ENCODE measurements around the gene NECAB3. TPM values are rescaled to one million over a fixed set of nuclear protein-coding genes. Genes with fewer than 3 reads are reported as not detected.

NECAB3 gene
- total and polyA plus RNA-seq, 11 donors = 37.6 to 111 (median 71.8) TPM

DNA sequence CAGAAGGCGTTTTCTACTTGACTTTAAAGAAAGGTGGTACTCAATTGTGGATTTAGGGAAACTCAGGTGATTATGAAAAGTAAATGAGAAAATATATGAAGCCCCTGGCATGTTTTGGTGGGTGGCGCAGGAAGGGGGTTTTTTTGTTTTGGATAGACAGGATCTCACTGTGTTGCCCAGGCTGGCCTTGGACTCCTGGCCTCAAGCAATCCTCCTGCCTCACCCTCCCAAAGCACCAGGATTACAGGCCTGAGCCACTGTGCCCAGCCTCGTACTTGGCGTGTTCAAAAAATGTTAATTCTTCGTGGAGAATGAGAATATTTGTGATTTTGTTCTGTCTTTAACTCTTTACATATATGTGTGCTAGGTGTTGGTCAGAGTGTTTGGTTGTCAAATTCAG lies 44.2 kb downstream of the NECAB3 start:
- intact Hi-C loops (cut with DNase I) = no loop called here
- H3K27ac ChIP-seq = no peak overlapping the region
- H3K4me3 ChIP-seq = no peak overlapping the region
- DNase-seq (no peak), ATAC-seq (no peak)
- TF ChIP-seq POLR2A (IDR thresholded peaks at IDR 0.05) = no peak
- TF ChIP-seq, protein P1, sequence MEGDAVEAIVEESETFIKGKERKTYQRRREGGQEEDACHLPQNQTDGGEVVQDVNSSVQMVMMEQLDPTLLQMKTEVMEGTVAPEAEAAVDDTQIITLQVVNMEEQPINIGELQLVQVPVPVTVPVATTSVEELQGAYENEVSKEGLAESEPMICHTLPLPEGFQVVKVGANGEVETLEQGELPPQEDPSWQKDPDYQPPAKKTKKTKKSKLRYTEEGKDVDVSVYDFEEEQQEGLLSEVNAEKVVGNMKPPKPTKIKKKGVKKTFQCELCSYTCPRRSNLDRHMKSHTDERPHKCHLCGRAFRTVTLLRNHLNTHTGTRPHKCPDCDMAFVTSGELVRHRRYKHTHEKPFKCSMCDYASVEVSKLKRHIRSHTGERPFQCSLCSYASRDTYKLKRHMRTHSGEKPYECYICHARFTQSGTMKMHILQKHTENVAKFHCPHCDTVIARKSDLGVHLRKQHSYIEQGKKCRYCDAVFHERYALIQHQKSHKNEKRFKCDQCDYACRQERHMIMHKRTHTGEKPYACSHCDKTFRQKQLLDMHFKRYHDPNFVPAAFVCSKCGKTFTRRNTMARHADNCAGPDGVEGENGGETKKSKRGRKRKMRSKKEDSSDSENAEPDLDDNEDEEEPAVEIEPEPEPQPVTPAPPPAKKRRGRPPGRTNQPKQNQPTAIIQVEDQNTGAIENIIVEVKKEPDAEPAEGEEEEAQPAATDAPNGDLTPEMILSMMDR (IDR thresholded peaks at IDR 0.05) = no peak
- H3K9me3 ChIP-seq = no peaks in the 10 kb centered on the region
- no peaks in the 10 kb centered on the region for H3K4me1 ChIP-seq
- WGBS, 4 donors = 91 to 97% (median 95%) methylated on average over 5 of the region's 5 CpGs
- H3K27me3 ChIP-seq = no peaks in the 10 kb centered on the region
- H3K36me3 ChIP-seq = peaks cover 0 to 100% (median 84%) of the 10 kb centered on the region in 9 donors

DNA sequence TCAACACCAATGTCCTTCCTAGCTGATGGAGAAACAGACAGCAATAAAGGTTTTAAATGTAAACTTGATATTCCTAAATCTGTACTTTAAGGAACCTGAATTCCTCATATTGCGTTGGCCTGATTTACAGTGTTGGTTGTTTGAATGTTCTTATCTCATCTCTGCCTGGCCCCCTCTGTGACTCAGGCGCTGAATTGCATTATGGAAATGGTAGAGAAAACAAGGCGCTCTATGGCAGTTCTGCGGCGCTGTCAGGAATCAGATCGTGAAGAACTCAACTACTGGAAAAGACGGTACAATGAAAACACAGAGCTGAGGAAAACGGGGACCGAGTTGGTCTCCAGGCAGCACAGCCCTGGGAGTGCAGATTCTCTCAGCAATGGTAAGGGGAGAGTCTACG lies 44.7 kb downstream of the NECAB3 start:
- Histone ChIP-seq H3K4me3 (no peak overlapping the region), H3K27me3 (no peaks in the 10 kb centered on the region), H3K27ac (no peak overlapping the region), H3K4me1 (no peaks in the 10 kb centered on the region), H3K36me3 (peaks cover 0 to 100% (median 88%) of the 10 kb centered on the region in 9 donors), H3K9me3 (no peaks in the 10 kb centered on the region)
- TF ChIP-seq, protein P1 (IDR thresholded peaks at IDR 0.05) = no peak
- no peak for TF ChIP-seq POLR2A (IDR thresholded peaks at IDR 0.05)
- DNase-seq (no peak), ATAC-seq (no peak)
- intact Hi-C loops (cut with DNase I) = no loop called here
- WGBS, 4 donors = 93 to 96% (median 94%) methylated on average over 10 of the region's 10 CpGs

- no peak for TF ChIP-seq POLR2A (IDR thresholded peaks at IDR 0.05)
- TF ChIP-seq, protein P1 (IDR thresholded peaks at IDR 0.05) = no peak
- Histone ChIP-seq H3K9me3 (no peaks in the 10 kb centered on the region), H3K36me3 (peaks cover 0 to 99% (median 87%) of the 10 kb centered on the region in 9 donors)
Observed at GRCh38 chr20:33627577-33628216, 46.5 kb downstream of the NECAB3 start.

DNA sequence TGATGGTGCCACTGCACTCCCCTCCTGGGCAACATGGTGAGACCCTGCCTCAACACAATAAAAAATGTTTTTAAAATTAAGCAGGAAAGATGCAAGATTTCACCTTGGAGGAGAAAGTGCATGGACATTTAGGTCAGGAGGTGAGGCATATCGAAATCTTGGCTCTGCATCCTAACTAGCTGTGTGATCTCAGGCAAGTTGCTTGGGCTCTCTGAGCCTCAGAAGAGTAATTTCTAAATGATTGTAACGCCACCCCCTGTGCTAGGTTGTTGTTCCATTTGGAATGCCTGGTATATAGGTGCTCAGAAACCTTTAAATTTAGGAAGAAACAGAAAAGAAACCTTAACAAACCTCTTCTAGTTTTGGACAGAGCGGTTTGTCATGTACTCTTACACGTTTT lies 48.0 kb downstream of the NECAB3 start:
- no peaks in the 10 kb centered on the region for H3K9me3 ChIP-seq
- DNase-seq = no peak
- WGBS, 4 donors = 95 to 99% (median 97%) methylated on average over 4 of the region's 4 CpGs
- H3K4me3 ChIP-seq = no peak overlapping the region
- no peaks in the 10 kb centered on the region for H3K27me3 ChIP-seq
- intact Hi-C loops (cut with DNase I) = no loop called here
- no peak for ATAC-seq
- H3K27ac ChIP-seq = no peak overlapping the region
- H3K4me1 ChIP-seq = peaks cover 0 to 6% (median 0%) of the 10 kb centered on the region in 12 donors
- TF ChIP-seq POLR2A (IDR thresholded peaks at IDR 0.05) = no peak
- TF ChIP-seq, protein P1 (IDR thresholded peaks at IDR 0.05) = no peak
- H3K36me3 ChIP-seq = peaks cover 0 to 93% (median 82%) of the 10 kb centered on the region in 9 donors

More at GRCh38 chr20:33627577-33628216, 46.5 kb downstream of the NECAB3 start:
- ATAC-seq (no peak), DNase-seq (no peak)
- intact Hi-C loops (cut with DNase I) = no loop called here
- Histone ChIP-seq H3K27me3 (no peaks in the 10 kb centered on the region), H3K4me3 (no peak overlapping the region), H3K4me1 (no peaks in the 10 kb centered on the region), H3K27ac (no peak overlapping the region)
- 97 to 99% (median 98%) methylated on average over 4 of the region's 4 CpGs for WGBS, 4 donors

All from heart left ventricle (tissue), 16 donors.